Measurements from ENCODE around the gene IL15RA.
"Not testable (repeated sequence)": the region's sequence is repeated elsewhere in the genome, so short reads cannot be mapped to it uniquely, and the experiment has no call there.

The IL15RA gene

GRCh38 chr10:5919568-5919967, 57.8 kb downstream of the IL15RA start:
- DNase-seq, result no peak

GRCh38 chr10:5918763-5919162, 58.6 kb downstream of the IL15RA start:
- no peak for DNase-seq

GRCh38 chr10:5917305-5917704, 60.0 kb downstream of the IL15RA start:
- no peak for DNase-seq

GRCh38 chr10:5915451-5915850, 61.9 kb downstream of the IL15RA start:
- no peak for DNase-seq

- DNase-seq, result no peak
Measured at GRCh38 chr10:5913736-5914135, 63.6 kb downstream of the IL15RA start.

GRCh38 chr10:5911670-5912069, 65.7 kb downstream of the IL15RA start:
- DNase-seq, result no peak

- peak; percentile 20 for DNase-seq
Measured at GRCh38 chr10:5910323-5911100, 66.8 kb downstream of the IL15RA start.

- not testable (repeated sequence) for DNase-seq
Measured at GRCh38 chr10:5908676-5909075, 68.7 kb downstream of the IL15RA start.

- no peak for DNase-seq
Measured at GRCh38 chr10:5906651-5907050, 70.7 kb downstream of the IL15RA start.

GRCh38 chr10:5905854-5906507, 71.4 kb downstream of the IL15RA start:
- DNase-seq, result no peak

- DNase-seq, result no peak
Measured at GRCh38 chr10:5904227-5904626, 73.1 kb downstream of the IL15RA start.

- no peak for DNase-seq
Measured at GRCh38 chr10:5903563-5903962, 73.8 kb downstream of the IL15RA start.

GRCh38 chr10:5902511-5903274, 74.7 kb downstream of the IL15RA start:
- no peak for DNase-seq

Measured in HCEC 1CT (cell line).